Nephron (organoid): ENCODE measurements around the gene GBA3.

Experiments used
- H3K27ac Mint-ChIP-seq, 3 experiments: 2 replicates each; pipeline ENCODE4 v1.8.0; 2020; ENCODE audit warnings: mixed read lengths in 3 of 3, mild to moderate bottlenecking in 2 of 3, moderate library complexity in 1 of 3
- H3K27me3 Mint-ChIP-seq: 2 replicates; pipeline ENCODE4 v1.8.0; 2021; ENCODE audit warnings: low read depth, mild to moderate bottlenecking, moderate library complexity, mixed read lengths
- H3K36me3 Mint-ChIP-seq: 2 replicates; pipeline ENCODE4 v1.8.0; 2020; ENCODE audit warnings: low read depth, mixed read lengths
- H3K4me1 Mint-ChIP-seq: 2 replicates; pipeline ENCODE4 v1.8.0; 2020; ENCODE audit warnings: mixed read lengths
- H3K4me3 Mint-ChIP-seq, 3 experiments: 2 replicates each; pipeline ENCODE4 v1.8.0; 2020; ENCODE audit warnings: mild to moderate bottlenecking in 3 of 3, mixed read lengths in 3 of 3, moderate library complexity in 2 of 3
- H3K9me3 Mint-ChIP-seq: 2 replicates; pipeline ENCODE4 v1.8.0; 2020; ENCODE audit warnings: mixed read lengths
- TF ChIP-seq, protein P1 (sequence below), 3 experiments: fragments of 200-600 bp; sonication (generic); IDR thresholded peaks; one replicate each; pipeline ENCODE4 v1.5.0; 2021; ENCODE audit warnings: antibody characterized with exemption in 3 of 3; ENCODE audit not compliant: unreplicated experiment in 3 of 3

GBA3 gene

DNA sequence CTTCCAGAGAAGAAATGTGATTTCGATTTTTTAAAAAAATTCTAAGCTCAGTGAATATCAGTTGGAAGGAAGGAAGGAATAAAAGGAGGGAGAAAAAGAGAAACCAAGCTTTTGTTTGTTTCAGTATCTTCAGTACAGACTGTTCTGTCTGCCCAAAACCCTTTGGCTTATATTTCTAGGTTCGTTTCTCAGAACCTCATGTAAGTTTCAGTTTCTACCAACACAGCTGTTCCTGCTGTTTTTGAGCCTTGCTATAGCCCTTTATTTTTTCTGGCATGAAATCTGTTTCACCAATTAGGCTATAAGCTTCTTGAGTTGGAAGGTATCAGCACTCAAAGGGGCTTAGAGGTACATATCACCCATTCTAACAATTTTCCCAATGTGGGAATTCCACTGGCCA, 157.9 kb downstream of the GBA3 start:
- Mint-ChIP-seq H3K9me3 (peaks cover 2% of the 10 kb centered on the region), H3K4me3 (no peak overlapping the region), H3K4me1 (no peaks in the 10 kb centered on the region), H3K36me3 (no peaks in the 10 kb centered on the region), H3K27ac (no peak overlapping the region), H3K27me3 (no peaks in the 10 kb centered on the region)
- TF ChIP-seq, protein P1, sequence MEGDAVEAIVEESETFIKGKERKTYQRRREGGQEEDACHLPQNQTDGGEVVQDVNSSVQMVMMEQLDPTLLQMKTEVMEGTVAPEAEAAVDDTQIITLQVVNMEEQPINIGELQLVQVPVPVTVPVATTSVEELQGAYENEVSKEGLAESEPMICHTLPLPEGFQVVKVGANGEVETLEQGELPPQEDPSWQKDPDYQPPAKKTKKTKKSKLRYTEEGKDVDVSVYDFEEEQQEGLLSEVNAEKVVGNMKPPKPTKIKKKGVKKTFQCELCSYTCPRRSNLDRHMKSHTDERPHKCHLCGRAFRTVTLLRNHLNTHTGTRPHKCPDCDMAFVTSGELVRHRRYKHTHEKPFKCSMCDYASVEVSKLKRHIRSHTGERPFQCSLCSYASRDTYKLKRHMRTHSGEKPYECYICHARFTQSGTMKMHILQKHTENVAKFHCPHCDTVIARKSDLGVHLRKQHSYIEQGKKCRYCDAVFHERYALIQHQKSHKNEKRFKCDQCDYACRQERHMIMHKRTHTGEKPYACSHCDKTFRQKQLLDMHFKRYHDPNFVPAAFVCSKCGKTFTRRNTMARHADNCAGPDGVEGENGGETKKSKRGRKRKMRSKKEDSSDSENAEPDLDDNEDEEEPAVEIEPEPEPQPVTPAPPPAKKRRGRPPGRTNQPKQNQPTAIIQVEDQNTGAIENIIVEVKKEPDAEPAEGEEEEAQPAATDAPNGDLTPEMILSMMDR (IDR thresholded peaks at IDR 0.05; ENCODE audit: unreplicated experiment in 3 of 3) = no peak

GRCh38 chr4:22857411-22857810, 164.7 kb downstream of the GBA3 start:
- TF ChIP-seq, protein P1 (IDR thresholded peaks at IDR 0.05; ENCODE audit: unreplicated experiment in 3 of 3) = no peak
- H3K27ac Mint-ChIP-seq = no peak overlapping the region
- H3K36me3 Mint-ChIP-seq = no peaks in the 10 kb centered on the region
- H3K4me3 Mint-ChIP-seq = no peak overlapping the region
- H3K27me3 Mint-ChIP-seq = no peaks in the 10 kb centered on the region
- H3K4me1 Mint-ChIP-seq = no peaks in the 10 kb centered on the region
- peaks cover 2% of the 10 kb centered on the region for H3K9me3 Mint-ChIP-seq

- Mint-ChIP-seq H3K27me3 (no peaks in the 10 kb centered on the region), H3K36me3 (no peaks in the 10 kb centered on the region), H3K4me3 (no peak overlapping the region), H3K27ac (no peak overlapping the region), H3K4me1 (no peaks in the 10 kb centered on the region), H3K9me3 (peaks cover 2% of the 10 kb centered on the region)
- TF ChIP-seq, protein P1 (IDR thresholded peaks at IDR 0.05; ENCODE audit: unreplicated experiment in 3 of 3) = no peak
Measured at GRCh38 chr4:22859318-22859717, 166.6 kb downstream of the GBA3 start.
